22Rv1 (cell line): Measurements from ENCODE around the gene C3orf33.

Source experiments
- H3K27ac ChIP-seq: fragments of 450-650 bp; 2 replicates; pipeline ENCODE4 v1.5.1; 2017
- CTCF ChIP-seq: fragments of 450-650 bp; IDR thresholded peaks from 2 replicates; pipeline ENCODE4 v1.5.1; 2017; ENCODE audit warnings: mild to moderate bottlenecking
- ZFX ChIP-seq: fragments of 450-650 bp; IDR thresholded peaks from 2 replicates; pipeline ENCODE4 v1.6.1; 2017; ENCODE audit warnings: antibody characterized with exemption, borderline replicate concordance

Gene C3orf33

GRCh38 chr3:155748611-155749365 lies 57.3 kb downstream of the C3orf33 start:
- H3K27ac ChIP-seq: no peak overlapping the region

DNA sequence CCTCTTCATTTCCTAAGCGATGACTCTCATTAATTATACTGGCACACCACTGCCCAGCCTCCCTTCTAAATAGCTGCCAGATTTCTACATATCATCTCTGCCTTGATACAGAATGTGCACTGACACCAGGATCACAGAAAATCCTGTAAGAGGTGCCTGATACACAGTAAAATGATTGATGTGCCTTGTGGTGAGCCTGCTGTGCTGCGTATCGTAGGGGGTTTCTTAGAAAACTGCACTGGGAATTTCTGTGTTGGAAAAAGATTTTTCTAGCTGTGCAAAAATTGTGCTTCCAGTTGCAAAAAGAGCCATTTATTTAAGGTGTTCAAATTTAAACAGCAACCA lies 58.2 kb downstream of the C3orf33 start:
- H3K27ac ChIP-seq: no peak overlapping the region
- TF ChIP-seq ZFX (no peak), CTCF (no peak)

More at GRCh38 chr3:155748611-155749365, 57.3 kb downstream of the C3orf33 start:
- no peak for TF ChIP-seq ZFX
- TF ChIP-seq CTCF: no peak

DNA sequence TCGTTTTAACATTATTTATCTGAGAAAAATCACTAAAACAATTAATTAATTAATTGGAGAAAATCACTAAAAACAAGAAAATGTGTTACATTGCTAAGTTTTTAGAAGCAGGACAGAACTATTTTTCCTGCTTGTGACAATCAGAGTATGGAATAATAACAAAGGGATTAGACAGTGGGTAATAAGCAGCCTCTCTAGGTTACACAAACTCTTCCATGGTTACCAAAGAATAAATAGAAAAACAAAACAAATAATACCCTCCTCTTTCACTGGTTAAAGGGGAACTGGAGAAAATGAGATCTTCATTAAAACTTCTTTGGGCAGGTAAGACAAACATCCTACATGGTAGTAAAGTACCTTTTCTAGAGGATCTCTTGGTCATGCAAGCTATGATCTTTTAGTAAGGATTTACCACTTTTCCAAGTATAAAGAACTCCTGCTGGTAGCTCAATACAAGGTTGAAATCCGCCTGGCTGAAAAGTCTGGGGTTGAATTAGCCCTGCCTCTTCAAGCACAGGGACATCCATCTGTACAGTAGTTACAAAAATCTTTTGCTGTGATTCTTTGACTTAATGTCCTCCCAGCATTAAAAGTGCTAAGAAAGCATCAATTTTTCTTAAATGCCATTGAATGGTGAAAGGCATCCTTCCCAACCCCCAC lies 58.7 kb downstream of the C3orf33 start:
- H3K27ac ChIP-seq: no peak overlapping the region
- no peak for TF ChIP-seq ZFX
- no peak for TF ChIP-seq CTCF

- H3K27ac ChIP-seq: no peak overlapping the region
- TF ChIP-seq ZFX (no peak), CTCF (no peak)
Measured at GRCh38 chr3:155746703-155747102, 59.4 kb downstream of the C3orf33 start.

DNA sequence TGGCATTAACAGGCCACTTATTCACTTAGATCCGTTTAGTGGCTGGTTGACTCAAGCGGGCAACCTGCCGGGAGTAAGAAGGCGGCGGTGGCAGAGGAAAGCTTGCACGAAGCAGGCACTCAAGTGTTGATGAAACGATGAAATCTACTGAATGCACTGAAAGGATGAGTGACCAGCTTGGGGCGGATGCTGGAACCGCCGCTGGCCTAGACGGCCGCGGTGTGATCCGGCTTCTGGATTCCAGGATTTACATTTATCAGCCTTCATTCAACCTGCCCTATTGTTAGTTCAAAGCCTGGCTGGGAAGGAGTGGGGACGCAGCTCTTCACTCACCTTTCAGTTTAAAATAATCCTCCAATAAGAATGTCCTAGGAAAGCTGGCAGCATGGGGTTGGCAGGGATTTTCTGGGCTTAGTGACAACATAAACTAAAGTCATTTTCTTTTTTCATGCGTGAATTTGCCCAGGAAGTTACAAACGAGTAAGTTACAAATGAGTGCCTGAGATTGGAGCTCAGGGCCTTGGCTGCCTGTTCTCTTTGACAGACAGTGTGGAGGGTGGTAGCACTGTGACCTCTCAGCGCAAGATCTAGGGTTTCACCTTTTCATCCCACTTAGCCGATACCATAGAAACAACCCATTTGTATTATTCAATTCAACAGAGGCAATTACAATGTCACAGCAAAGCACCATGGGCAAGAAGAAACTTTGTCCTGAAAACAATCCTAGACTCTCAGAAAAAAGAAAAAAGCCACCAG lies 60.1 kb downstream of the C3orf33 start:
- TF ChIP-seq ZFX (no peak), CTCF (no peak)
- peak overlapping the region; percentile 59 for H3K27ac ChIP-seq

- peak within 1 kb of the TSS; percentile 59 for H3K27ac ChIP-seq
- TF ChIP-seq CTCF: no peak
Measured at GRCh38 chr3:155744626-155745324, 61.3 kb downstream of the C3orf33 start, which contains the start of gene PLCH1. TSS of gene PLCH1 (minus strand) at chr3:155745071. CDS start at chr3:155704224, 40,847 bp downstream.
